ENCODE data around the gene BIRC2.

DNA sequence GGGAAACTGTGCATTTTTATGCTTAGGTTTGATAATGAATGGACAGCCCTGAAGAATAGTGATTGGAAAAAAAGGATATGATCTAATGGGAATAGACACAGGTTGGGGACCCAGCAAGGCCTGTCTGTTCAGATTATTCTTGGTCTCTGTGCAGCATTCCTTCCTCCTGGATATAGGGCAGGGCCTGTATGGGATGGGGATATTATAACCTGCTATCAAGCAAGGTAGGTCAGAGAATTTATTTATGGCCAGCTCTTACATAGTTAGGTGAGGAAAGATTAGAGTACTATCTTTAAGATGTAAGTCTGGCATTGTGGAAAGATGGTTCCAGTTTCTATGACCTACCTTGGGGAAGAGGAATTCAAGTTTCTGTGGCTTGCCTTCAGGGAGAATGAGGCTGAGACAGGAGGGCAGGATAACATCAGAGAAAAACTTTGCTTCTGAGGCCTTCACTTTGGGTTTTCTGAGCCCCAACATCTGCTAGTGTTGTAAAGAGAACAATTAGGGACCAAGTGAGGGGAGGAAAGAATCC is 8.5 kb upstream of the BIRC2 start:
- no peak; the same call in 1 of the 2 replicates for TF ChIP-seq POLR2A (IDR thresholded peaks at IDR 0.05; ENCODE audit: low read depth, low read length)
- no peak for TF ChIP-seq TAF1 (IDR thresholded peaks at IDR 0.05; ENCODE audit: low read depth, low read length)
- TF ChIP-seq POLR2AphosphoS5 (IDR thresholded peaks at IDR 0.05; ENCODE audit: low read depth, low read length), result no peak
- no peak for TF ChIP-seq SPI1 (IDR thresholded peaks at IDR 0.05; ENCODE audit: low read depth, low read length)
- no peak for TF ChIP-seq PAX5 (IDR thresholded peaks at IDR 0.05; ENCODE audit: insufficient read depth, low read length, severe bottlenecking)
